Skeletal muscle satellite cell (primary cell): ENCODE results near the gene CLTA.
"Not testable (repeated sequence)": the region's sequence is repeated elsewhere in the genome, so short reads cannot be mapped to it uniquely, and the experiment has no call there.

ENCODE experiments used
- H3K27me3 ChIP-seq: 2 replicates; pipeline ENCODE4 v1.7.0; 2013; ENCODE audit warnings: low read length; ENCODE audit not compliant: control insufficient read depth, insufficient read depth
- H3K36me3 ChIP-seq: 2 replicates; pipeline ENCODE4 v1.7.0; 2013; ENCODE audit warnings: mild to moderate bottlenecking, control low read depth, low read length; ENCODE audit not compliant: insufficient read depth
- H3K4me1 ChIP-seq: 2 replicates; pipeline ENCODE4 v1.7.0; 2013; ENCODE audit warnings: low read length; ENCODE audit not compliant: control insufficient read depth, insufficient read depth
- H3K4me2 ChIP-seq: 2 replicates; pipeline ENCODE4 v1.7.0; 2013; ENCODE audit warnings: mild to moderate bottlenecking, low read length
- H3K4me3 ChIP-seq: 2 replicates; pipeline ENCODE4 v1.7.0; 2013; ENCODE audit warnings: low read length
- H3K9ac ChIP-seq: 2 replicates; pipeline ENCODE4 v1.7.0; 2013; ENCODE audit warnings: mild to moderate bottlenecking, low read depth, low read length, moderate library complexity
- H3K9me3 ChIP-seq: replicated peaks from 2 replicates; pipeline ENCODE4 v1.7.0; 2013; ENCODE audit warnings: mild to moderate bottlenecking, control low read depth, low read length

CLTA gene

GRCh38 chr9:36149197-36149596, 41.5 kb upstream of the CLTA start:
- Histone ChIP-seq H3K4me1 (peaks cover 55% of the 10 kb centered on the region), H3K4me3 (peak overlapping the region; percentile 23), H3K9me3 (no peaks in the 10 kb centered on the region), H3K36me3 (peaks cover 26% of the 10 kb centered on the region), H3K4me2 (peak overlapping the region; percentile 69), H3K9ac (peak overlapping the region; percentile 45), H3K27me3 (no peaks in the 10 kb centered on the region)

- Histone ChIP-seq H3K36me3 (peaks cover 13% of the 10 kb centered on the region), H3K4me1 (peaks cover 67% of the 10 kb centered on the region), H3K4me2 (peak overlapping the region; percentile 7), H3K27me3 (no peaks in the 10 kb centered on the region), H3K9me3 (no peaks in the 10 kb centered on the region), H3K9ac (peak overlapping the region; percentile 16), H3K4me3 (no peak overlapping the region)
These were observed 40.0 kb upstream of the CLTA start for GRCh38 chr9:36150574-36151315.

GRCh38 chr9:36151316-36152210, 39.2 kb upstream of the CLTA start:
- Histone ChIP-seq H3K9ac (peak overlapping the region; percentile 50), H3K4me2 (peak overlapping the region; percentile 33), H3K4me3 (no peak overlapping the region), H3K36me3 (peaks cover 16% of the 10 kb centered on the region), H3K4me1 (peaks cover 67% of the 10 kb centered on the region), H3K27me3 (no peaks in the 10 kb centered on the region), H3K9me3 (no peaks in the 10 kb centered on the region)

GRCh38 chr9:36152741-36153438, 37.8 kb upstream of the CLTA start:
- Histone ChIP-seq H3K9me3 (no peaks in the 10 kb centered on the region), H3K4me2 (no peak overlapping the region), H3K36me3 (peaks cover 18% of the 10 kb centered on the region), H3K27me3 (no peaks in the 10 kb centered on the region), H3K4me3 (no peak overlapping the region), H3K9ac (peak overlapping the region; percentile 14), H3K4me1 (peaks cover 68% of the 10 kb centered on the region)

GRCh38 chr9:36153746-36154145, 37.0 kb upstream of the CLTA start:
- Histone ChIP-seq H3K36me3 (peaks cover 18% of the 10 kb centered on the region), H3K4me3 (no peak overlapping the region), H3K4me2 (peak overlapping the region; percentile 56), H3K27me3 (no peaks in the 10 kb centered on the region), H3K4me1 (peaks cover 70% of the 10 kb centered on the region), H3K9ac (peak overlapping the region; percentile 77), H3K9me3 (no peaks in the 10 kb centered on the region)

- Histone ChIP-seq H3K27me3 (no peaks in the 10 kb centered on the region), H3K4me2 (peak overlapping the region; percentile 56), H3K9ac (peak overlapping the region; percentile 77), H3K9me3 (no peaks in the 10 kb centered on the region), H3K36me3 (peaks cover 18% of the 10 kb centered on the region), H3K4me3 (peak overlapping the region; percentile 28), H3K4me1 (peaks cover 67% of the 10 kb centered on the region)
These were observed 36.3 kb upstream of the CLTA start for GRCh38 chr9:36154331-36154952.

GRCh38 chr9:36156116-36156515, 34.6 kb upstream of the CLTA start:
- Histone ChIP-seq H3K9me3 (no peaks in the 10 kb centered on the region), H3K4me2 (no peak overlapping the region), H3K36me3 (peaks cover 12% of the 10 kb centered on the region), H3K4me1 (peaks cover 65% of the 10 kb centered on the region), H3K4me3 (no peak overlapping the region), H3K27me3 (no peaks in the 10 kb centered on the region), H3K9ac (no peak overlapping the region)

GRCh38 chr9:36158122-36158521, 32.6 kb upstream of the CLTA start:
- Histone ChIP-seq H3K27me3 (no peaks in the 10 kb centered on the region), H3K36me3 (peaks cover 16% of the 10 kb centered on the region), H3K4me1 (peaks cover 69% of the 10 kb centered on the region), H3K9ac (no peak overlapping the region), H3K4me2 (no peak overlapping the region), H3K4me3 (no peak overlapping the region), H3K9me3 (no peaks in the 10 kb centered on the region)

- Histone ChIP-seq H3K4me1 (peaks cover 69% of the 10 kb centered on the region), H3K4me2 (no peak overlapping the region), H3K27me3 (no peaks in the 10 kb centered on the region), H3K9ac (no peak overlapping the region), H3K36me3 (peaks cover 12% of the 10 kb centered on the region), H3K4me3 (no peak overlapping the region), H3K9me3 (no peaks in the 10 kb centered on the region)
These were observed 31.8 kb upstream of the CLTA start for GRCh38 chr9:36158917-36159316.

- not testable (repeated sequence) for H3K4me2 ChIP-seq, H3K9me3 ChIP-seq, H3K9ac ChIP-seq, H3K4me3 ChIP-seq, H3K27me3 ChIP-seq
- peaks cover 69% of the 10 kb centered on the region for H3K4me1 ChIP-seq
- H3K36me3 ChIP-seq: peaks cover 12% of the 10 kb centered on the region
These were observed 31.2 kb upstream of the CLTA start for GRCh38 chr9:36159509-36159908.

GRCh38 chr9:36160126-36160525, 30.6 kb upstream of the CLTA start:
- peak overlapping the region; percentile 12 for H3K9ac ChIP-seq
- H3K36me3 ChIP-seq: peaks cover 12% of the 10 kb centered on the region
- H3K9me3 ChIP-seq, H3K4me2 ChIP-seq, H3K27me3 ChIP-seq, H3K4me3 ChIP-seq: not testable (repeated sequence)
- H3K4me1 ChIP-seq: peaks cover 69% of the 10 kb centered on the region
